HCT116 (cell line): ENCODE data around the gene CCL21. TPM values are rescaled to one million over a fixed set of nuclear protein-coding genes. Genes with fewer than 3 reads are reported as not detected.
"Not testable (repeated sequence)": the region's sequence is repeated elsewhere in the genome, so short reads cannot be mapped to it uniquely, and the experiment has no call there.

ENCODE experiments used
- ATAC-seq: fragments of 200-7000 bp; cut with Tn5 transposase; 2 replicates; pipeline ENCODE4 v1.9.1; 2020; ENCODE audit warnings: mild to moderate bottlenecking, moderate library complexity
- BruUV-seq: library from RNA; stranded (reverse); fragments of 400-500 nt; replicated peaks from 2 replicates; lab custom pipeline; 2021; lab: Mats Ljungman, UMichigan
- CTCF ChIA-PET: fragments of 300-600 bp; sonication (Branson Sonifier 250); formaldehyde crosslinking; loops from one replicate; lab custom pipeline; 2021; ENCODE audit warnings: antibody characterized with exemption; lab: Charles Lee
- POLR2A ChIA-PET: fragments of 300-600, 350-600 bp; sonication (Branson Sonifier 250); formaldehyde crosslinking; loops from one replicate; lab custom pipeline; 2021; ENCODE audit warnings: antibody characterized with exemption; lab: Charles Lee
- RAD21 ChIA-PET, 2 experiments: fragments of 300-600 bp; sonication (Branson Sonifier 250); formaldehyde crosslinking; loops; one replicate each; lab custom pipeline; 2023; ENCODE audit warnings: low total read pairs in 2 of 2; ENCODE audit not compliant: uncharacterized antibody in 2 of 2, unreplicated experiment in 2 of 2, low non-redundant PET in 1 of 2; lab: Charles Lee
- DNase-seq: peaks from one replicate; pipeline ENCODE4 v3.0.0-alpha.2; 2010; ENCODE audit warnings: low read depth, low spot score
- H2AFZ ChIP-seq: fragments of 200-600 bp; shearing (Covaris generic), sonication (generic); 2 replicates; pipeline ENCODE4 v1.6.1; 2017; ENCODE audit warnings: low read depth, mixed run types, mixed read lengths, antibody characterized with exemption, low read length; ENCODE audit not compliant: poor library complexity, severe bottlenecking
- H3K27ac ChIP-seq: 2 replicates; pipeline ENCODE4 v1.5.1; 2012; ENCODE audit warnings: low read depth, low read length
- H3K27me3 ChIP-seq: fragments of 200-600 bp; sonication (generic); 2 replicates; pipeline ENCODE4 v1.6.1; 2016; ENCODE audit warnings: mixed run types, low read length, mixed read lengths; ENCODE audit not compliant: insufficient read depth
- H3K36me3 ChIP-seq, 2 experiments: fragments of 200-500 bp in 1 of 2; fragments of 200-600 bp in 1 of 2; sonication (Bioruptor generic) in 1 of 2; sonication (generic) in 1 of 2; 2 replicates each; pipeline versions ENCODE4 v1.5.1 to v1.6.1; 2014 to 2016; ENCODE audit warnings: low read length in 2 of 2, inconsistent platforms in 1 of 2, mixed read lengths in 1 of 2, mixed run types in 1 of 2; ENCODE audit not compliant: insufficient read depth in 2 of 2, control insufficient read depth in 1 of 2
- H3K4me1 ChIP-seq, 2 experiments: fragments of 200-600 bp in 1 of 2; sonication (generic) in 1 of 2; 2 replicates each; pipeline versions ENCODE4 v1.5.1 to v1.6.1; 2012 to 2017; ENCODE audit warnings: low read length in 2 of 2, inconsistent platforms in 1 of 2, mild to moderate bottlenecking in 1 of 2, mixed read lengths in 1 of 2, mixed run types in 1 of 2, moderate library complexity in 1 of 2; ENCODE audit not compliant: insufficient read depth in 2 of 2, control insufficient read depth in 1 of 2
- H3K4me2 ChIP-seq: fragments of 200-600 bp; sonication (generic); 2 replicates; pipeline ENCODE4 v1.6.1; 2017; ENCODE audit warnings: mixed run types, low read length, mixed read lengths
- H3K4me3 ChIP-seq, 2 experiments: fragments of 200-600 bp in 1 of 2; sonication (generic) in 1 of 2; replicated peaks in 1 of 2; 2 replicates each; pipeline ENCODE4 v1.5.1; 2011 to 2016; ENCODE audit warnings: low read length in 2 of 2, control low read depth in 1 of 2, low read depth in 1 of 2, mild to moderate bottlenecking in 1 of 2, mixed read lengths in 1 of 2, mixed run types in 1 of 2
- H3K79me2 ChIP-seq: fragments of 200-600 bp; sonication (generic); 2 replicates; pipeline ENCODE4 v1.6.1; 2017; ENCODE audit warnings: mild to moderate bottlenecking, mixed run types, low read length, moderate library complexity, mixed read lengths; ENCODE audit not compliant: insufficient read depth
- H3K9ac ChIP-seq: fragments of 200-600 bp; sonication (generic); 2 replicates; pipeline ENCODE4 v1.6.1; 2016; ENCODE audit warnings: low read length, mixed read lengths
- H3K9me2 ChIP-seq: fragments of 200-600 bp; sonication (generic), shearing (Covaris generic); 2 replicates; pipeline ENCODE4 v1.6.1; 2017; ENCODE audit warnings: mixed run types, mild to moderate bottlenecking, moderate library complexity; ENCODE audit not compliant: insufficient read depth
- H3K9me3 ChIP-seq, 2 experiments: fragments of 200-500 bp in 1 of 2; fragments of 200-600 bp in 1 of 2; sonication (Bioruptor generic) in 1 of 2; sonication (generic) in 1 of 2; 2 replicates each; pipeline ENCODE4 v1.6.1; 2014 to 2017; ENCODE audit warnings: low read length in 2 of 2, mixed read lengths in 2 of 2, inconsistent platforms in 1 of 2, low read depth in 1 of 2, mild to moderate bottlenecking in 1 of 2, mixed run types in 1 of 2, moderate library complexity in 1 of 2; ENCODE audit not compliant: control insufficient read depth in 1 of 2, insufficient read depth in 1 of 2
- H4K20me1 ChIP-seq: fragments of 200-600 bp; sonication (generic), shearing (Covaris generic); 2 replicates; pipeline ENCODE4 v1.6.1; 2017; ENCODE audit warnings: mixed run types, mild to moderate bottlenecking, moderate library complexity; ENCODE audit not compliant: insufficient read depth
- CBX3 ChIP-seq: IDR thresholded peaks from 2 replicates; pipeline ENCODE4 v1.6.1; 2012; ENCODE audit warnings: low read depth
- CEBPB ChIP-seq: IDR thresholded peaks from 2 replicates; pipeline ENCODE4 v1.6.1; 2012; ENCODE audit warnings: low read depth
- CTCF ChIP-seq, 3 experiments: fragments of 200-600 bp in 1 of 3; sonication (generic) in 1 of 3; IDR thresholded peaks in 2 of 3; conservative IDR thresholded peaks in 1 of 3; 2 replicates each; pipeline ENCODE4 v1.5.1; 2012 to 2017; ENCODE audit warnings: low read depth in 2 of 3, low read length in 2 of 3, antibody characterized with exemption in 1 of 3, borderline replicate concordance in 1 of 3, control low read depth in 1 of 3, mild to moderate bottlenecking in 1 of 3, mixed read lengths in 1 of 3, mixed run types in 1 of 3, moderate library complexity in 1 of 3; ENCODE audit not compliant: insufficient read depth in 1 of 3
- EGR1 ChIP-seq: IDR thresholded peaks from 2 replicates; pipeline ENCODE4 v1.6.1; 2012; ENCODE audit warnings: low read depth
- EZH2 ChIP-seq: fragments of 200-600 bp; sonication (generic); IDR thresholded peaks from 2 replicates; pipeline ENCODE4 v1.6.1; 2017; ENCODE audit warnings: antibody characterized with exemption, mixed run types
- EZH2phosphoT487 ChIP-seq: fragments of 200-600 bp; IDR thresholded peaks from 2 replicates; pipeline ENCODE4 v1.6.1; 2018; ENCODE audit warnings: antibody characterized with exemption, borderline replicate concordance
- FOSL1 ChIP-seq: IDR thresholded peaks from 2 replicates; pipeline ENCODE4 v1.6.1; 2012; ENCODE audit warnings: low read depth
- JUND ChIP-seq: IDR thresholded peaks from 2 replicates; pipeline ENCODE4 v1.6.1; 2012
- POLR2A ChIP-seq: IDR thresholded peaks from 2 replicates; pipeline ENCODE4 v1.7.0; 2011; ENCODE audit warnings: borderline replicate concordance; ENCODE audit not compliant: insufficient read depth, insufficient read length; ENCODE audit errors: extremely low read depth
- POLR2AphosphoS5 ChIP-seq: IDR thresholded peaks from 2 replicates; pipeline ENCODE4 v1.6.1; 2011; ENCODE audit warnings: mild to moderate bottlenecking, low read depth, low read length, moderate library complexity
- RAD21 ChIP-seq: IDR thresholded peaks from 2 replicates; pipeline ENCODE4 v1.6.1; 2012; ENCODE audit warnings: low read depth, mild to moderate bottlenecking
- SIN3A ChIP-seq: IDR thresholded peaks from 2 replicates; pipeline ENCODE4 v1.6.1; 2012; ENCODE audit warnings: low read depth
- SP1 ChIP-seq: IDR thresholded peaks from 2 replicates; pipeline ENCODE4 v1.6.1; 2012; ENCODE audit warnings: low read depth
- SRF ChIP-seq: IDR thresholded peaks from 2 replicates; pipeline ENCODE4 v1.6.1; 2012; ENCODE audit warnings: low read depth
- YY1 ChIP-seq: IDR thresholded peaks from 2 replicates; pipeline ENCODE4 v1.6.1; 2011; ENCODE audit warnings: low read length, low read depth, moderate library complexity, mild to moderate bottlenecking; ENCODE audit not compliant: insufficient replicate concordance; ENCODE audit errors: extremely low read depth
- ZFX ChIP-seq: fragments of 450-650 bp; IDR thresholded peaks from 2 replicates; pipeline ENCODE4 v1.6.1; 2017
- ZNF274 ChIP-seq: fragments of 200-500 bp; sonication (Bioruptor generic); IDR thresholded peaks from 2 replicates; pipeline ENCODE4 v1.6.1; 2014; ENCODE audit warnings: mild to moderate bottlenecking, low read depth, low read length, inconsistent platforms
- intact Hi-C: fragments of 100-400 bp; cut with micrococcal nuclease; formaldehyde crosslinking; loops from 2 replicates; pipeline ENCODE4 v1.10.0; 2022
- total RNA-seq: library from RNA; stranded (reverse); gene quantifications from one replicate; pipeline ENCODE4 v1.2.1, GENCODE V29; 2021; ENCODE audit not compliant: unreplicated experiment
- TF ChIP-seq, protein P1 (sequence below): IDR thresholded peaks from 2 replicates; pipeline ENCODE4 v1.6.1; 2012
- TF ChIP-seq, protein P2 (sequence below): IDR thresholded peaks from 2 replicates; pipeline ENCODE4 v1.6.1; 2011; ENCODE audit warnings: mild to moderate bottlenecking, low read length, moderate library complexity; ENCODE audit not compliant: insufficient replicate concordance; ENCODE audit errors: extremely low read depth
- TF ChIP-seq, protein P3 (sequence below): IDR thresholded peaks from 2 replicates; pipeline ENCODE4 v1.6.1; 2012

Gene CCL21
- total RNA-seq, 1 experiment from 2014 or later: 0.74 TPM

GRCh38 chr9:34723141-34723540 is 13.2 kb upstream of the CCL21 start:
- no peaks in the 10 kb centered on the region for H3K9me3 ChIP-seq
- CTCF ChIA-PET: no interaction called here
- POLR2A ChIA-PET: no interaction called here
- intact Hi-C loops: no loop called here
- DNase-seq: no peak
- TF ChIP-seq RAD21 (no peak), FOSL1 (no peak), POLR2AphosphoS5 (no peak), SIN3A (no peak), EZH2phosphoT487 (no peak), CBX3 (no peak), YY1 (no peak), ZNF274 (no peak), CEBPB (no peak), JUND (no peak), SRF (no peak), ZFX (no peak), EGR1 (no peak), SP1 (no peak), CTCF (IDR thresholded peaks at IDR 0.05 in 2 of 3, conservative IDR thresholded peaks at IDR 0.05 in 1 of 3; ENCODE audit: borderline replicate concordance in 1 of 3, insufficient read depth in 1 of 3, low read depth in 2 of 3, low read length in 2 of 3) (no peak), POLR2A (no peak), EZH2 (no peak)
- TF ChIP-seq, protein P1, sequence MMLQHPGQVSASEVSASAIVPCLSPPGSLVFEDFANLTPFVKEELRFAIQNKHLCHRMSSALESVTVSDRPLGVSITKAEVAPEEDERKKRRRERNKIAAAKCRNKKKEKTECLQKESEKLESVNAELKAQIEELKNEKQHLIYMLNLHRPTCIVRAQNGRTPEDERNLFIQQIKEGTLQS: no peak
- TF ChIP-seq, protein P2, sequence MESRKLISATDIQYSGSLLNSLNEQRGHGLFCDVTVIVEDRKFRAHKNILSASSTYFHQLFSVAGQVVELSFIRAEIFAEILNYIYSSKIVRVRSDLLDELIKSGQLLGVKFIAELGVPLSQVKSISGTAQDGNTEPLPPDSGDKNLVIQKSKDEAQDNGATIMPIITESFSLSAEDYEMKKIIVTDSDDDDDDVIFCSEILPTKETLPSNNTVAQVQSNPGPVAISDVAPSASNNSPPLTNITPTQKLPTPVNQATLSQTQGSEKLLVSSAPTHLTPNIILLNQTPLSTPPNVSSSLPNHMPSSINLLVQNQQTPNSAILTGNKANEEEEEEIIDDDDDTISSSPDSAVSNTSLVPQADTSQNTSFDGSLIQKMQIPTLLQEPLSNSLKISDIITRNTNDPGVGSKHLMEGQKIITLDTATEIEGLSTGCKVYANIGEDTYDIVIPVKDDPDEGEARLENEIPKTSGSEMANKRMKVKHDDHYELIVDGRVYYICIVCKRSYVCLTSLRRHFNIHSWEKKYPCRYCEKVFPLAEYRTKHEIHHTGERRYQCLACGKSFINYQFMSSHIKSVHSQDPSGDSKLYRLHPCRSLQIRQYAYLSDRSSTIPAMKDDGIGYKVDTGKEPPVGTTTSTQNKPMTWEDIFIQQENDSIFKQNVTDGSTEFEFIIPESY: no peak
- TF ChIP-seq, protein P3, sequence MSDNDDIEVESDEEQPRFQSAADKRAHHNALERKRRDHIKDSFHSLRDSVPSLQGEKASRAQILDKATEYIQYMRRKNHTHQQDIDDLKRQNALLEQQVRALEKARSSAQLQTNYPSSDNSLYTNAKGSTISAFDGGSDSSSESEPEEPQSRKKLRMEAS: no peak
- TF ChIP-seq, all 23 proteins: peak for 0
- RAD21 ChIA-PET: no interaction called here
- no peak for ATAC-seq
- Histone ChIP-seq H3K79me2 (no peaks in the 10 kb centered on the region), H4K20me1 (no peaks in the 10 kb centered on the region), H3K27me3 (no peaks in the 10 kb centered on the region), H2AFZ (no peak overlapping the region), H3K4me2 (no peak overlapping the region), H3K9ac (no peak overlapping the region), H3K4me3 (no peak overlapping the region), H3K9me2 (no peaks in the 10 kb centered on the region), H3K36me3 (no peaks in the 10 kb centered on the region), H3K4me1 (no peaks in the 10 kb centered on the region), H3K27ac (no peak overlapping the region)
- BruUV-seq: no TSS peak

DNA sequence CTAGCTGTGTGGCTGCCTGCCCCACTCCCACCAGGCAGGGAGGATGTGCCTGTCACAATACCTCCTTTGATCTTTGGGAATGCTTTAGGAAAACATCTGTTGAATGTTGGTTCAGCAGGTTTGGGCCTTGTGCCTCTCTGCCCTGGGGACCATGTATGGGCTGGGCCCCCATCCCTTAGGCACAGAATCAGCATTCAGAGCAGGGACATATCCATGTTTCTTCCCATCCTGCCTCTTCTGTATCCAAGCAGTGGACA is 9.8 kb upstream of the CCL21 start:
- DNase-seq, H3K9me3 ChIP-seq, H3K4me2 ChIP-seq, H3K4me1 ChIP-seq, RAD21 ChIA-PET, H3K79me2 ChIP-seq, H3K36me3 ChIP-seq, H2AFZ ChIP-seq, POLR2A ChIA-PET, CTCF ChIA-PET, H3K27ac ChIP-seq, BruUV-seq, H3K9me2 ChIP-seq, H3K9ac ChIP-seq, intact Hi-C loops, H3K27me3 ChIP-seq, H4K20me1 ChIP-seq, H3K4me3 ChIP-seq, ATAC-seq: not testable (repeated sequence)
